GM06990 (cell line): Measurements from ENCODE around the gene FNDC3B.

ENCODE experiments used
- DNase-seq: peaks from one replicate; pipeline ENCODE4 v3.0.0-alpha.2; 2011; ENCODE audit not compliant: insufficient read length; ENCODE audit errors: extremely low read depth
- H3K27me3 ChIP-seq: replicated peaks from 2 replicates; pipeline ENCODE4 v1.6.0; 2011; ENCODE audit warnings: low read length; ENCODE audit not compliant: control insufficient read depth, insufficient read depth
- H3K36me3 ChIP-seq: 2 replicates; pipeline ENCODE4 v1.5.1; 2011; ENCODE audit warnings: low read length; ENCODE audit not compliant: control insufficient read depth, insufficient read depth
- H3K4me3 ChIP-seq: replicated peaks from 2 replicates; pipeline ENCODE4 v1.5.1; 2011; ENCODE audit warnings: low read depth, mild to moderate bottlenecking, control low read depth, low read length
- CTCF ChIP-seq: IDR thresholded peaks from 2 replicates; pipeline ENCODE4 v1.5.1; 2011; ENCODE audit warnings: low read length, control low read depth, mild to moderate bottlenecking, inconsistent platforms; ENCODE audit not compliant: insufficient read depth, poor library complexity, severe bottlenecking

FNDC3B gene

GRCh38 chr3:172192830-172193415 is 153.5 kb downstream of the FNDC3B start:
- TF ChIP-seq CTCF, result no peak
- Histone ChIP-seq H3K36me3 (no peaks in the 10 kb centered on the region), H3K27me3 (no peaks in the 10 kb centered on the region), H3K4me3 (no peak overlapping the region)
- DNase-seq, result no peak

- no peaks in the 10 kb centered on the region for H3K36me3 ChIP-seq
- TF ChIP-seq CTCF, result no peak
- no peak overlapping the region for H3K4me3 ChIP-seq
- DNase-seq, result no peak
- no peaks in the 10 kb centered on the region for H3K27me3 ChIP-seq
Observed at GRCh38 chr3:172193436-172193835, 154.1 kb downstream of the FNDC3B start.

GRCh38 chr3:172194702-172195406 is 155.5 kb downstream of the FNDC3B start:
- Histone ChIP-seq H3K36me3 (no peaks in the 10 kb centered on the region), H3K4me3 (no peak overlapping the region), H3K27me3 (no peaks in the 10 kb centered on the region)
- DNase-seq, result no peak
- no peak for TF ChIP-seq CTCF

- H3K36me3 ChIP-seq, result no peaks in the 10 kb centered on the region
- DNase-seq, result no peak
- TF ChIP-seq CTCF, result no peak
- H3K4me3 ChIP-seq, result no peak overlapping the region
- H3K27me3 ChIP-seq, result no peaks in the 10 kb centered on the region
Observed at GRCh38 chr3:172195407-172195754, 156.0 kb downstream of the FNDC3B start.

- no peaks in the 10 kb centered on the region for H3K36me3 ChIP-seq
- no peak overlapping the region for H3K4me3 ChIP-seq
- no peaks in the 10 kb centered on the region for H3K27me3 ChIP-seq
- no peak for TF ChIP-seq CTCF
- DNase-seq, result no peak
Observed at GRCh38 chr3:172197344-172197743, 158.0 kb downstream of the FNDC3B start.
